OCI-LY7 (cell line): ENCODE results near the gene SERINC5. TPM values are rescaled to one million over a fixed set of nuclear protein-coding genes. Genes with fewer than 3 reads are reported as not detected.

Experiments used
- BruUV-seq: library from RNA; stranded (reverse); fragments of 400-500 nt; replicated peaks from 2 replicates; lab custom pipeline; 2021; lab: Mats Ljungman, UMichigan
- CTCF ChIA-PET: fragments of 300-600 bp; sonication (Branson Sonifier 250); formaldehyde crosslinking; loops from one replicate; lab custom pipeline; 2022; ENCODE audit warnings: antibody characterized with exemption; ENCODE audit not compliant: unreplicated experiment; lab: Charles Lee
- POLR2A ChIA-PET: fragments of 300-600 bp; sonication (Branson Sonifier 250); formaldehyde crosslinking; loops from one replicate; lab custom pipeline; 2022; ENCODE audit warnings: antibody characterized with exemption; lab: Charles Lee
- DNase-seq: peaks from one replicate; pipeline ENCODE4 v3.0.0-alpha.2; 2015; ENCODE audit warnings: low spot score
- H2AFZ ChIP-seq: fragments of 200-600 bp; sonication (generic), shearing (Covaris generic); 2 replicates; pipeline ENCODE4 v1.6.1; 2014; ENCODE audit warnings: mild to moderate bottlenecking, antibody characterized with exemption, low read length, moderate library complexity
- H3K27ac ChIP-seq: fragments of 200-600 bp; sonication (generic); 2 replicates; pipeline ENCODE4 v1.5.1; 2014; ENCODE audit warnings: mixed run types, low read depth, mild to moderate bottlenecking, moderate library complexity, low read length, inconsistent platforms; ENCODE audit not compliant: poor library complexity, severe bottlenecking
- H3K36me3 ChIP-seq: fragments of 200-600 bp; sonication (generic); 2 replicates; pipeline ENCODE4 v1.6.1; 2014; ENCODE audit warnings: mild to moderate bottlenecking, antibody characterized with exemption, low read length, moderate library complexity, mixed read lengths; ENCODE audit not compliant: insufficient read depth
- H3K4me1 ChIP-seq: fragments of 200-600 bp; sonication (generic); 2 replicates; pipeline ENCODE4 v1.5.1; 2014; ENCODE audit warnings: mild to moderate bottlenecking, low read length; ENCODE audit not compliant: insufficient read depth, poor library complexity, severe bottlenecking
- H3K4me2 ChIP-seq: fragments of 200-600 bp; sonication (generic); 2 replicates; pipeline ENCODE4 v1.6.1; 2014; ENCODE audit warnings: mild to moderate bottlenecking, low read length
- H3K4me3 ChIP-seq: fragments of 200-600 bp; sonication (generic); 2 replicates; pipeline ENCODE4 v1.5.1; 2014; ENCODE audit warnings: mild to moderate bottlenecking, low read depth, low read length; ENCODE audit not compliant: poor library complexity, severe bottlenecking
- H3K79me2 ChIP-seq: fragments of 200-600 bp; sonication (generic); 2 replicates; pipeline ENCODE4 v1.6.1; 2016; ENCODE audit warnings: low read depth, mild to moderate bottlenecking, low read length, moderate library complexity, mixed read lengths; ENCODE audit not compliant: insufficient read depth
- H3K9me2 ChIP-seq: fragments of 200-600 bp; sonication (generic); 2 replicates; pipeline ENCODE4 v1.6.1; 2016; ENCODE audit warnings: mild to moderate bottlenecking, low read length, mixed read lengths; ENCODE audit not compliant: insufficient read depth
- H3K9me3 ChIP-seq: fragments of 200-600 bp; sonication (generic); 2 replicates; pipeline ENCODE4 v1.6.1; 2014; ENCODE audit warnings: mild to moderate bottlenecking, mixed run types, low read length, mixed read lengths
- H4K20me1 ChIP-seq: fragments of 200-600 bp; sonication (generic); 2 replicates; pipeline ENCODE4 v1.6.1; 2014; ENCODE audit warnings: mild to moderate bottlenecking, antibody characterized with exemption, low read length, moderate library complexity, mixed read lengths; ENCODE audit not compliant: insufficient read depth
- CTCF ChIP-seq: fragments of 200-600 bp; sonication (generic); conservative IDR thresholded peaks from 2 replicates; pipeline ENCODE4 v1.5.1; 2014; ENCODE audit warnings: mild to moderate bottlenecking, antibody characterized with exemption, low read length, moderate library complexity, mixed read lengths
- EZH2phosphoT487 ChIP-seq: fragments of 200-600 bp; sonication (generic); IDR thresholded peaks from 2 replicates; pipeline ENCODE4 v1.6.1; 2018; ENCODE audit warnings: low read depth, borderline replicate concordance, mild to moderate bottlenecking, mixed run types, antibody characterized with exemption, low read length, moderate library complexity, mixed read lengths
- intact Hi-C: fragments of 100-400 bp; cut with micrococcal nuclease; formaldehyde crosslinking; loops from one replicate; pipeline ENCODE4 v1.10.0; 2022; ENCODE audit not compliant: unreplicated experiment
- total RNA-seq, 2 experiments: library from RNA; depleted of rRNA in 1 of 2; stranded (reverse); fragments of >200 nt in 1 of 2; shearing (Covaris generic) in 1 of 2; gene quantifications; 2 replicates each; pipeline ENCODE4 v1.2.3, GENCODE V29; 2014 to 2022

Gene SERINC5
- total RNA-seq, 2 experiments from 2014 or later = 31.2 to 87.9 TPM

- TF ChIP-seq EZH2phosphoT487 = no peak
- ChIA-PET POLR2A (interaction anchor here (0.5 kb wide), 1 partner anchor 11 kb away, joined by 4 read pairs; no protein-coding TSS in a partner anchor), CTCF (no interaction called here)
- no peak for DNase-seq
- no peak overlapping the region for H3K4me2 ChIP-seq
- H3K79me2 ChIP-seq = no peaks in the 10 kb centered on the region
- H3K9me2 ChIP-seq = no peaks in the 10 kb centered on the region
- H3K4me1 ChIP-seq = no peaks in the 10 kb centered on the region
- no peak overlapping the region for H2AFZ ChIP-seq
- no peaks in the 10 kb centered on the region for H4K20me1 ChIP-seq
- H3K4me3 ChIP-seq = no peak overlapping the region
- BruUV-seq = no TSS peak
- no peaks in the 10 kb centered on the region for H3K9me3 ChIP-seq
- intact Hi-C loops = no loop called here
- H3K36me3 ChIP-seq = no peaks in the 10 kb centered on the region
- H3K27ac ChIP-seq = no peak overlapping the region
These were observed 179.5 kb downstream of the SERINC5 start for GRCh38 chr5:80076131-80077050.

DNA sequence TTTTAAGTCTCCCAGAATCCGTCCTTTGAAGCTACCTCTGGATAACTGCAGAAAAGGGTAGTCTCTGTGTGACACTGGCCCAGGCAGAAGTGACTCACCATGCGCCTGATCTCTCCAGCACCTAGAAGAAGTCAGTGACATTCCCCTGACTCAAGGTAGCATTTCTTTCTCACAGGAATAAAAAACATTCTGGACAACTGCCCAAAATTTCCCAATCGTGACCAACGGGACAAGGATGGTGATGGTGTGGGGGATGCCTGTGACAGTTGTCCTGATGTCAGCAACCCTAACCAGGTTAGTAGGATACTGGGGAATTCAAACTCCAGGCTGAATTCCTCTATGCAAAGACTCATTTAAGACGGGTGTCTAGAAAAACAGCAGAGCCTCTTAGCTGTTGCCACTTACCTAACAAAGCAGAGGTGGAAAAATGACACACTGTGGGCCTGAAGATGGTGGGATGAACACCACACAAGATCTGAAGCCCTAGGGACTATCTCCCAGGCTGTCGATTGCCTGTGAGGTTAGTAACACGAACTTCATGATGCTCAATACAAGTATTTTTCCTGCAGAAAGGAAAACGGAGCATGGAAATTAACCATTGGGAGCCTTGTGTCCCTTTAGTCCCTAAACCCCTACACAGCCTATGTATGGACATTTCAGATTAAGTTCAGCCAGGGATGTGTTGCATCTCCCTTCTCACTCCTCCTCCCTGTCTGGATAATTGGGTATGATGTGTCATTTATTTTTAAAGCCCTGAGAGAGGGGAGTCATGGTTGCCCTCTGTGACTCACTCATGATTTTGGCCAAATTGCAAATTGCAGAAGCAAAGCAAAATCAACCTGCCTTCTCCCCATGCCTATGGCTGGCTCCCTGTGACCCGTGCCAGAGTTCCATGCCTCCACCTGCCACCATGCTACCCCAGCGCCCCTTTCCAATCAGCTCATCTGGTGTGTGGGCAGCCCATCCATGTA lies 183.5 kb downstream of the SERINC5 start:
- Histone ChIP-seq H4K20me1 (no peaks in the 10 kb centered on the region), H3K9me3 (no peaks in the 10 kb centered on the region), H3K4me1 (peaks cover 22% of the 10 kb centered on the region), H3K4me2 (no peak overlapping the region), H3K27ac (no peak overlapping the region), H3K79me2 (no peaks in the 10 kb centered on the region), H3K9me2 (no peaks in the 10 kb centered on the region), H3K4me3 (no peak overlapping the region), H3K36me3 (no peaks in the 10 kb centered on the region), H2AFZ (no peak overlapping the region)
- intact Hi-C loops = no loop called here
- ChIA-PET CTCF (no interaction called here), POLR2A (interaction anchor here (0.9 to 1.2 kb wide), 2 partner anchors 26 to 109 kb away, joined by 3 to 4 read pairs; no protein-coding TSS in a partner anchor)
- DNase-seq = no peak
- TF ChIP-seq CTCF (no peak), EZH2phosphoT487 (no peak)
- BruUV-seq = no TSS peak

- ChIA-PET POLR2A (interaction anchor here (0.8 kb wide), 1 partner anchor 12 kb away, joined by 3 read pairs; no protein-coding TSS in a partner anchor), CTCF (no interaction called here)
- TF ChIP-seq CTCF (no peak), EZH2phosphoT487 (no peak)
- no peaks in the 10 kb centered on the region for H4K20me1 ChIP-seq
- H3K4me1 ChIP-seq = peaks cover 22% of the 10 kb centered on the region
- H2AFZ ChIP-seq = no peak overlapping the region
- no peak overlapping the region for H3K4me3 ChIP-seq
- H3K9me3 ChIP-seq = no peaks in the 10 kb centered on the region
- intact Hi-C loops = no loop called here
- H3K79me2 ChIP-seq = no peaks in the 10 kb centered on the region
- no peak overlapping the region for H3K27ac ChIP-seq
- no peaks in the 10 kb centered on the region for H3K36me3 ChIP-seq
- H3K9me2 ChIP-seq = no peaks in the 10 kb centered on the region
- no peak for DNase-seq
- no TSS peak for BruUV-seq
- no peak overlapping the region for H3K4me2 ChIP-seq
These were observed 184.3 kb downstream of the SERINC5 start for GRCh38 chr5:80071510-80072021.
